Kidney (tissue), 14 donors: ENCODE data around the gene C2orf68. TPM values are rescaled to one million over a fixed set of nuclear protein-coding genes. Genes with fewer than 3 reads are reported as not detected.

Source experiments
- DNase-seq, 5 donors: peaks; one replicate each; pipeline ENCODE4 v3.0.0-alpha.2; 2013 to 2020
- FAIRE-seq: peaks from 2 replicates; lab custom pipeline; 2012; peaks lifted over from hg19 to GRCh38; lab: Jason Lieb, UNC
- H3K27ac ChIP-seq, 2 donors: one replicate each; pipeline ENCODE4 v1.7.0; 2013; ENCODE audit warnings: low read depth in 2 of 2, low read length in 2 of 2, inconsistent platforms in 1 of 2
- H3K27me3 ChIP-seq: one replicate; pipeline ENCODE4 v1.7.1; 2013; ENCODE audit warnings: low read length, inconsistent platforms; ENCODE audit not compliant: control insufficient read depth, insufficient read depth
- H3K36me3 ChIP-seq, 3 donors: one replicate each; pipeline versions ENCODE4 v1.7.0 to v1.7.1; 2013; ENCODE audit warnings: low read length in 3 of 3, control low read depth in 1 of 3, inconsistent platforms in 1 of 3; ENCODE audit not compliant: insufficient read depth in 3 of 3, control insufficient read depth in 2 of 3
- H3K4me1 ChIP-seq, 3 donors: one replicate each; pipeline versions ENCODE4 v1.7.0 to v1.7.1; 2013; ENCODE audit warnings: low read length in 3 of 3, inconsistent platforms in 1 of 3, low read depth in 1 of 3; ENCODE audit not compliant: control insufficient read depth in 2 of 3, insufficient read depth in 2 of 3
- H3K4me3 ChIP-seq, 3 donors: one replicate each; pipeline versions ENCODE4 v1.7.0 to v1.8.1; 2013; ENCODE audit warnings: low read length in 3 of 3, control low read depth in 1 of 3, inconsistent platforms in 1 of 3
- H3K9ac ChIP-seq, 3 donors: one replicate each; pipeline versions ENCODE4 v1.7.0 to v1.7.1; 2013; ENCODE audit warnings: low read length in 3 of 3, control low read depth in 1 of 3, inconsistent platforms in 1 of 3
- H3K9me3 ChIP-seq, 3 donors: one replicate each; pipeline versions ENCODE4 v1.7.0 to v1.7.1; 2013; ENCODE audit warnings: low read length in 3 of 3, control low read depth in 1 of 3, inconsistent platforms in 1 of 3; ENCODE audit not compliant: control insufficient read depth in 2 of 3, insufficient read depth in 1 of 3
- intact Hi-C: fragments of 100-400 bp; cut with DNase I; formaldehyde crosslinking; loops from one replicate; pipeline ENCODE4 v1.11.1; 2022
- polyA plus RNA-seq: library from polyadenylated mRNA; stranded (reverse); fragments of 350-450 nt; fragmentation: Illumina TruSeq; extraction: RNeasy Lipid Tissue Mini Kit (QIAGEN cat#74804); gene quantifications from one replicate; pipeline ENCODE4 v1.2.3, GENCODE V29; 2014; ENCODE audit warnings: low read depth, low replicate concordance; ENCODE audit not compliant: insufficient read depth
- total RNA-seq: library from RNA; stranded (reverse); fragmentation: NEBNext Ultra II Directional; extraction: Animal tissue kit (Norgen Biotek cat#: 25700); gene quantifications from one replicate; pipeline ENCODE4 v1.2.1, GENCODE V29; 2021
- TF ChIP-seq, protein P1 (sequence below): IDR thresholded peaks from 3 replicates; pipeline ENCODE4 v1.5.1; 2012; ENCODE audit warnings: mild to moderate bottlenecking, moderate library complexity, borderline replicate concordance; ENCODE audit not compliant: insufficient read depth; ENCODE audit errors: extremely low read depth
- donor health status: control.
- donor health status: control.
- donor health status: control.
- donor health status: control.
- donor health status: control.
- donor health status: DM: yes; HTN: yes; CAD: no.
- donor health status: Normal renal cell carcinoma (clear cell type).

Gene C2orf68
- total and polyA plus RNA-seq, 2 donors from 2014 or later = 34.5 to 37.6 TPM

GRCh38 chr2:85602476-85603234 lies 9.2 kb downstream of the C2orf68 start, which contains the start of gene TMEM150A:
TMEM150A (minus strand) TSS chr2:85602698; CDS start chr2:85601948, 750 bp downstream.
- Histone ChIP-seq H3K9ac (peak within 1 kb of the TSS; percentile 82 to 95 (median 93)), H3K27ac (peak within 1 kb of the TSS; percentile 77 to 80), H3K36me3 (peaks cover 0 to 13% (median 2%) of the 10 kb centered on the region in 3 donors), H3K4me3 (peak within 1 kb of the TSS; percentile 96 to 98 (median 97)), H3K4me1 (peaks cover 0 to 51% (median 34%) of the 10 kb centered on the region in 3 donors), H3K9me3 (no peaks in the 10 kb centered on the region), H3K27me3 (no peaks in the 10 kb centered on the region)
- DNase-seq = peak; percentile 92 to 98 (median 96)
- no peak for FAIRE-seq
- intact Hi-C loops = no loop called here
- TF ChIP-seq, protein P1, sequence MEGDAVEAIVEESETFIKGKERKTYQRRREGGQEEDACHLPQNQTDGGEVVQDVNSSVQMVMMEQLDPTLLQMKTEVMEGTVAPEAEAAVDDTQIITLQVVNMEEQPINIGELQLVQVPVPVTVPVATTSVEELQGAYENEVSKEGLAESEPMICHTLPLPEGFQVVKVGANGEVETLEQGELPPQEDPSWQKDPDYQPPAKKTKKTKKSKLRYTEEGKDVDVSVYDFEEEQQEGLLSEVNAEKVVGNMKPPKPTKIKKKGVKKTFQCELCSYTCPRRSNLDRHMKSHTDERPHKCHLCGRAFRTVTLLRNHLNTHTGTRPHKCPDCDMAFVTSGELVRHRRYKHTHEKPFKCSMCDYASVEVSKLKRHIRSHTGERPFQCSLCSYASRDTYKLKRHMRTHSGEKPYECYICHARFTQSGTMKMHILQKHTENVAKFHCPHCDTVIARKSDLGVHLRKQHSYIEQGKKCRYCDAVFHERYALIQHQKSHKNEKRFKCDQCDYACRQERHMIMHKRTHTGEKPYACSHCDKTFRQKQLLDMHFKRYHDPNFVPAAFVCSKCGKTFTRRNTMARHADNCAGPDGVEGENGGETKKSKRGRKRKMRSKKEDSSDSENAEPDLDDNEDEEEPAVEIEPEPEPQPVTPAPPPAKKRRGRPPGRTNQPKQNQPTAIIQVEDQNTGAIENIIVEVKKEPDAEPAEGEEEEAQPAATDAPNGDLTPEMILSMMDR = no peak

GRCh38 chr2:85601771-85602475 lies 9.9 kb downstream of the C2orf68 start:
- Histone ChIP-seq H3K9ac (peak overlapping the region; percentile 26 to 93 (median 82)), H3K4me3 (peak overlapping the region; percentile 67 to 98 (median 93)), H3K27me3 (no peaks in the 10 kb centered on the region), H3K9me3 (no peaks in the 10 kb centered on the region), H3K36me3 (peaks cover 2 to 20% (median 2%) of the 10 kb centered on the region in 3 donors), H3K27ac (peak overlapping the region; percentile 77 to 80), H3K4me1 (peaks cover 0 to 52% (median 41%) of the 10 kb centered on the region in 3 donors)
- DNase-seq (peak in 4 of 5 donors; percentile 25 to 91 (median 65)), FAIRE-seq (no peak)
- intact Hi-C loops = no loop called here
- TF ChIP-seq, protein P1 = no peak

- H3K27me3 ChIP-seq = no peaks in the 10 kb centered on the region
- DNase-seq = peak in 1 of 5 donors; percentile 55
- intact Hi-C loops = no loop called here
- H3K36me3 ChIP-seq = peaks cover 2 to 24% (median 3%) of the 10 kb centered on the region in 3 donors
- no peak for FAIRE-seq
- peak overlapping the region; percentile 67 to 98 (median 93) for H3K4me3 ChIP-seq
- H3K9me3 ChIP-seq = no peaks in the 10 kb centered on the region
- peak overlapping the region in 1 of 3 donors; percentile 82 for H3K9ac ChIP-seq
- H3K27ac ChIP-seq = peak overlapping the region; percentile 26 to 77
- peaks cover 0 to 60% (median 48%) of the 10 kb centered on the region in 3 donors for H3K4me1 ChIP-seq
- TF ChIP-seq, protein P1 = no peak
Observed at GRCh38 chr2:85600951-85601770, 10.7 kb downstream of the C2orf68 start.
